Measurements from ENCODE around the gene UGT1A6.

The UGT1A6 gene

GRCh38 chr2:233780771-233781170, 88.1 kb downstream of the UGT1A6 start:
- Mint-ChIP-seq H3K27me3 (peaks cover 24% of the 10 kb centered on the region), H3K36me3 (ENCODE audit: low read depth) (no peaks in the 10 kb centered on the region), H3K4me3 (no peak overlapping the region), H3K4me1 (ENCODE audit: low read depth) (no peaks in the 10 kb centered on the region), H3K9me3 (peaks cover 9% of the 10 kb centered on the region), H3K27ac (no peak overlapping the region)
- DNase-seq = no peak

- H3K36me3 Mint-ChIP-seq (ENCODE audit: low read depth) = no peaks in the 10 kb centered on the region
- no peak overlapping the region for H3K4me3 Mint-ChIP-seq
- no peak overlapping the region for H3K27ac Mint-ChIP-seq
- no peak for DNase-seq
- H3K4me1 Mint-ChIP-seq (ENCODE audit: low read depth) = no peaks in the 10 kb centered on the region
- no peaks in the 10 kb centered on the region for H3K9me3 Mint-ChIP-seq
- H3K27me3 Mint-ChIP-seq = peaks cover 4% of the 10 kb centered on the region
Measured at GRCh38 chr2:233789554-233789953, 96.9 kb downstream of the UGT1A6 start.

GRCh38 chr2:233791151-233791882, 98.6 kb downstream of the UGT1A6 start:
- Mint-ChIP-seq H3K9me3 (no peaks in the 10 kb centered on the region), H3K27me3 (no peaks in the 10 kb centered on the region), H3K4me1 (ENCODE audit: low read depth) (no peaks in the 10 kb centered on the region), H3K4me3 (no peak overlapping the region), H3K36me3 (ENCODE audit: low read depth) (no peaks in the 10 kb centered on the region), H3K27ac (no peak overlapping the region)
- DNase-seq = no peak

GRCh38 chr2:233791883-233792329, 99.2 kb downstream of the UGT1A6 start:
- no peaks in the 10 kb centered on the region for H3K9me3 Mint-ChIP-seq
- H3K27ac Mint-ChIP-seq = no peak overlapping the region
- no peak overlapping the region for H3K4me3 Mint-ChIP-seq
- no peak for DNase-seq
- H3K27me3 Mint-ChIP-seq = no peaks in the 10 kb centered on the region
- no peaks in the 10 kb centered on the region for H3K36me3 Mint-ChIP-seq (ENCODE audit: low read depth)
- H3K4me1 Mint-ChIP-seq (ENCODE audit: low read depth) = no peaks in the 10 kb centered on the region

- Mint-ChIP-seq H3K27ac (no peak overlapping the region), H3K4me3 (no peak overlapping the region), H3K27me3 (no peaks in the 10 kb centered on the region), H3K36me3 (ENCODE audit: low read depth) (no peaks in the 10 kb centered on the region), H3K4me1 (ENCODE audit: low read depth) (no peaks in the 10 kb centered on the region), H3K9me3 (no peaks in the 10 kb centered on the region)
- no peak for DNase-seq
Measured at GRCh38 chr2:233792720-233793119, 100.0 kb downstream of the UGT1A6 start.

- DNase-seq = no peak
- Mint-ChIP-seq H3K9me3 (no peaks in the 10 kb centered on the region), H3K27ac (no peak overlapping the region), H3K27me3 (peaks cover 2% of the 10 kb centered on the region), H3K4me3 (no peak overlapping the region), H3K4me1 (ENCODE audit: low read depth) (no peaks in the 10 kb centered on the region), H3K36me3 (ENCODE audit: low read depth) (no peaks in the 10 kb centered on the region)
Measured at GRCh38 chr2:233793465-233794127, 100.9 kb downstream of the UGT1A6 start.

- H3K27me3 Mint-ChIP-seq = peaks cover 2% of the 10 kb centered on the region
- H3K4me1 Mint-ChIP-seq (ENCODE audit: low read depth) = no peaks in the 10 kb centered on the region
- H3K4me3 Mint-ChIP-seq = no peak overlapping the region
- no peak overlapping the region for H3K27ac Mint-ChIP-seq
- no peaks in the 10 kb centered on the region for H3K36me3 Mint-ChIP-seq (ENCODE audit: low read depth)
- peak; percentile 16 for DNase-seq
- no peaks in the 10 kb centered on the region for H3K9me3 Mint-ChIP-seq
Measured at GRCh38 chr2:233794128-233794658, 101.5 kb downstream of the UGT1A6 start.

GRCh38 chr2:233795735-233796171, 103.1 kb downstream of the UGT1A6 start:
- H3K27me3 Mint-ChIP-seq = peaks cover 2% of the 10 kb centered on the region
- no peak overlapping the region for H3K4me3 Mint-ChIP-seq
- no peaks in the 10 kb centered on the region for H3K4me1 Mint-ChIP-seq (ENCODE audit: low read depth)
- no peak overlapping the region for H3K27ac Mint-ChIP-seq
- H3K36me3 Mint-ChIP-seq (ENCODE audit: low read depth) = no peaks in the 10 kb centered on the region
- DNase-seq = no peak
- H3K9me3 Mint-ChIP-seq = no peaks in the 10 kb centered on the region

GRCh38 chr2:233796254-233796653, 103.6 kb downstream of the UGT1A6 start:
- no peak for DNase-seq
- H3K36me3 Mint-ChIP-seq (ENCODE audit: low read depth) = no peaks in the 10 kb centered on the region
- H3K9me3 Mint-ChIP-seq = no peaks in the 10 kb centered on the region
- peaks cover 2% of the 10 kb centered on the region for H3K27me3 Mint-ChIP-seq
- H3K4me3 Mint-ChIP-seq = no peak overlapping the region
- H3K27ac Mint-ChIP-seq = no peak overlapping the region
- peaks cover 2% of the 10 kb centered on the region for H3K4me1 Mint-ChIP-seq (ENCODE audit: low read depth)

GRCh38 chr2:233798335-233799086, 105.8 kb downstream of the UGT1A6 start:
- H3K36me3 Mint-ChIP-seq (ENCODE audit: low read depth) = no peaks in the 10 kb centered on the region
- DNase-seq = peak; percentile 20
- H3K9me3 Mint-ChIP-seq = no peaks in the 10 kb centered on the region
- H3K27me3 Mint-ChIP-seq = peaks cover 17% of the 10 kb centered on the region
- H3K27ac Mint-ChIP-seq = no peak overlapping the region
- peaks cover 2% of the 10 kb centered on the region for H3K4me1 Mint-ChIP-seq (ENCODE audit: low read depth)
- no peak overlapping the region for H3K4me3 Mint-ChIP-seq

- Mint-ChIP-seq H3K27ac (no peak overlapping the region), H3K9me3 (no peaks in the 10 kb centered on the region), H3K4me1 (ENCODE audit: low read depth) (peaks cover 2% of the 10 kb centered on the region)
Measured at GRCh38 chr2:233799087-233799665, 106.5 kb downstream of the UGT1A6 start.

GRCh38 chr2:233799716-233800115, 107.0 kb downstream of the UGT1A6 start:
- no peak overlapping the region for H3K27ac Mint-ChIP-seq
- H3K27me3 Mint-ChIP-seq = peaks cover 22% of the 10 kb centered on the region
- H3K9me3 Mint-ChIP-seq = no peaks in the 10 kb centered on the region
- H3K36me3 Mint-ChIP-seq (ENCODE audit: low read depth) = no peaks in the 10 kb centered on the region
- peak; percentile 15 for DNase-seq
- H3K4me3 Mint-ChIP-seq = no peak overlapping the region
- peaks cover 2% of the 10 kb centered on the region for H3K4me1 Mint-ChIP-seq (ENCODE audit: low read depth)

More at GRCh38 chr2:233799087-233799665, 106.5 kb downstream of the UGT1A6 start:
- Mint-ChIP-seq H3K27me3 (peaks cover 18% of the 10 kb centered on the region), H3K36me3 (ENCODE audit: low read depth) (no peaks in the 10 kb centered on the region), H3K4me3 (no peak overlapping the region)
- DNase-seq = no peak

- Mint-ChIP-seq H3K27ac (no peak overlapping the region), H3K27me3 (peaks cover 22% of the 10 kb centered on the region), H3K9me3 (no peaks in the 10 kb centered on the region), H3K4me3 (no peak overlapping the region), H3K36me3 (ENCODE audit: low read depth) (no peaks in the 10 kb centered on the region), H3K4me1 (ENCODE audit: low read depth) (peaks cover 2% of the 10 kb centered on the region)
- DNase-seq = no peak
Measured at GRCh38 chr2:233800208-233800607, 107.5 kb downstream of the UGT1A6 start.

GRCh38 chr2:233801357-233802131, 108.9 kb downstream of the UGT1A6 start:
- peaks cover 22% of the 10 kb centered on the region for H3K27me3 Mint-ChIP-seq
- no peaks in the 10 kb centered on the region for H3K9me3 Mint-ChIP-seq
- H3K36me3 Mint-ChIP-seq (ENCODE audit: low read depth) = no peaks in the 10 kb centered on the region
- H3K4me1 Mint-ChIP-seq (ENCODE audit: low read depth) = peaks cover 2% of the 10 kb centered on the region
- no peak overlapping the region for H3K4me3 Mint-ChIP-seq
- DNase-seq = peak; percentile 19
- no peak overlapping the region for H3K27ac Mint-ChIP-seq
